H9 (cell line): ENCODE data around the gene SOX1. TPM values are rescaled to one million over a fixed set of nuclear protein-coding genes. Genes with fewer than 3 reads are reported as not detected.

Source experiments
- DNase-seq: peaks from one replicate; pipeline ENCODE4 v3.0.0-alpha.2; 2017
- H2AFZ ChIP-seq: one replicate; pipeline ENCODE4 v1.6.1; 2013; ENCODE audit warnings: mild to moderate bottlenecking, low read length, control low read depth, moderate library complexity
- H2AK5ac ChIP-seq: 2 replicates; pipeline ENCODE4 v1.6.1; 2013; ENCODE audit warnings: low read length, control low read depth, mixed read lengths; ENCODE audit not compliant: insufficient read length
- H2BK120ac ChIP-seq: one replicate; pipeline ENCODE4 v1.6.1; 2013; ENCODE audit warnings: low read depth, mild to moderate bottlenecking, low read length, control low read depth, inconsistent platforms; ENCODE audit not compliant: poor library complexity, severe bottlenecking
- H2BK12ac ChIP-seq: 2 replicates; pipeline ENCODE4 v1.6.1; 2013; ENCODE audit warnings: low read length, control low read depth, mixed read lengths, low read depth; ENCODE audit not compliant: insufficient read length
- H2BK15ac ChIP-seq: 2 replicates; pipeline ENCODE4 v1.6.1; 2013; ENCODE audit warnings: low read depth, low read length, control low read depth
- H2BK20ac ChIP-seq: one replicate; pipeline ENCODE4 v1.6.1; 2013; ENCODE audit warnings: low read depth, mild to moderate bottlenecking, low read length, control low read depth, inconsistent platforms; ENCODE audit not compliant: poor library complexity, severe bottlenecking
- H2BK5ac ChIP-seq: 2 replicates; pipeline ENCODE4 v1.6.1; 2013; ENCODE audit warnings: low read length, control low read depth, mixed read lengths; ENCODE audit not compliant: insufficient read length
- H3K14ac ChIP-seq: 2 replicates; pipeline ENCODE4 v1.6.1; 2013; ENCODE audit warnings: low read length, control low read depth; ENCODE audit not compliant: insufficient read depth
- H3K18ac ChIP-seq: 2 replicates; pipeline ENCODE4 v1.6.1; 2013; ENCODE audit warnings: low read depth, mild to moderate bottlenecking, mixed read lengths, low read length, control low read depth; ENCODE audit not compliant: insufficient read length
- H3K23ac ChIP-seq: 2 replicates; pipeline ENCODE4 v1.6.1; 2013; ENCODE audit warnings: low read length, control low read depth, mixed read lengths, low read depth; ENCODE audit not compliant: insufficient read length
- H3K23me2 ChIP-seq: 2 replicates; pipeline ENCODE4 v1.6.1; 2013; ENCODE audit warnings: low read depth, mild to moderate bottlenecking, mixed read lengths, low read length, control low read depth; ENCODE audit not compliant: insufficient read length, poor library complexity, severe bottlenecking
- H3K27ac ChIP-seq: 2 replicates; pipeline ENCODE4 v1.5.1; 2013; ENCODE audit warnings: low read length, control low read depth, mixed read lengths, low read depth; ENCODE audit not compliant: insufficient read length
- H3K27me3 ChIP-seq: 2 replicates; pipeline ENCODE4 v1.6.1; 2013; ENCODE audit warnings: low read length, control low read depth, inconsistent platforms; ENCODE audit not compliant: insufficient read depth
- H3K4ac ChIP-seq: 2 replicates; pipeline ENCODE4 v1.6.1; 2013; ENCODE audit warnings: low read depth, mild to moderate bottlenecking, control low read depth, inconsistent platforms, low read length, moderate library complexity
- H3K4me1 ChIP-seq: 2 replicates; pipeline ENCODE4 v1.6.1; 2013; ENCODE audit warnings: low read length, control low read depth, inconsistent platforms; ENCODE audit not compliant: insufficient read depth
- H3K4me2 ChIP-seq: 2 replicates; pipeline ENCODE4 v1.6.1; 2013; ENCODE audit warnings: low read length, control low read depth, mixed read lengths; ENCODE audit not compliant: insufficient read length, insufficient read depth
- H3K56ac ChIP-seq: 2 replicates; pipeline ENCODE4 v1.6.1; 2013; ENCODE audit warnings: low read depth, mild to moderate bottlenecking, mixed read lengths, low read length, control low read depth; ENCODE audit not compliant: insufficient read length
- H3K79me1 ChIP-seq: 2 replicates; pipeline ENCODE4 v1.6.1; 2013; ENCODE audit warnings: low read depth, mild to moderate bottlenecking, moderate library complexity, low read length, control low read depth, inconsistent platforms; ENCODE audit not compliant: insufficient read depth, poor library complexity, severe bottlenecking
- H3K79me2 ChIP-seq: 2 replicates; pipeline ENCODE4 v1.6.1; 2013; ENCODE audit warnings: low read length, control low read depth, inconsistent platforms; ENCODE audit not compliant: insufficient read depth
- H3K9ac ChIP-seq: 2 replicates; pipeline ENCODE4 v1.6.1; 2013; ENCODE audit warnings: low read length, control low read depth, mixed read lengths; ENCODE audit not compliant: insufficient read length; ENCODE audit errors: extremely low read depth
- H3K9me3 ChIP-seq: one replicate; pipeline ENCODE4 v1.6.1; 2013; ENCODE audit warnings: low read depth, low read length, inconsistent platforms; ENCODE audit not compliant: control insufficient read depth
- H3T11ph ChIP-seq: one replicate; pipeline ENCODE4 v1.6.1; 2013; ENCODE audit warnings: mild to moderate bottlenecking, low read length, control low read depth, inconsistent platforms
- H4K20me1 ChIP-seq: one replicate; pipeline ENCODE4 v1.6.1; 2013; ENCODE audit not compliant: control insufficient read depth, insufficient read length, insufficient read depth
- H4K5ac ChIP-seq: 2 replicates; pipeline ENCODE4 v1.6.1; 2013; ENCODE audit warnings: low read depth, mild to moderate bottlenecking, mixed read lengths, low read length, control low read depth; ENCODE audit not compliant: insufficient read length
- H4K8ac ChIP-seq: replicated peaks from 2 replicates; pipeline ENCODE4 v1.6.1; 2013; ENCODE audit warnings: low read length, control low read depth, mixed read lengths, low read depth; ENCODE audit not compliant: insufficient read length
- H4K91ac ChIP-seq: 2 replicates; pipeline ENCODE4 v1.6.1; 2013; ENCODE audit warnings: low read depth, mild to moderate bottlenecking, moderate library complexity, mixed read lengths, low read length, control low read depth; ENCODE audit not compliant: insufficient read length
- H3K27ac Mint-ChIP-seq, 3 experiments: 2 replicates in 2 of 3; 3 replicates in 1 of 3; pipeline ENCODE4 v1.8.0; 2020 to 2021; ENCODE audit warnings: mixed read lengths in 3 of 3, mild to moderate bottlenecking in 1 of 3, moderate library complexity in 1 of 3
- H3K27me3 Mint-ChIP-seq: 2 replicates; pipeline ENCODE4 v1.8.0; 2021; ENCODE audit warnings: low read depth, mild to moderate bottlenecking, moderate library complexity, mixed read lengths
- H3K36me3 Mint-ChIP-seq, 3 experiments: 2 replicates in 2 of 3; 3 replicates in 1 of 3; pipeline ENCODE4 v1.8.0; 2020 to 2021; ENCODE audit warnings: low read depth in 3 of 3, mixed read lengths in 3 of 3; ENCODE audit not compliant: insufficient read depth in 1 of 3
- H3K4me1 Mint-ChIP-seq, 2 experiments: 2 replicates each; pipeline ENCODE4 v1.8.0; 2020; ENCODE audit warnings: mixed read lengths in 2 of 2
- H3K4me3 Mint-ChIP-seq, 2 experiments: 2 replicates in 1 of 2; 3 replicates in 1 of 2; pipeline ENCODE4 v1.8.0; 2020 to 2021; ENCODE audit warnings: mild to moderate bottlenecking in 2 of 2, mixed read lengths in 2 of 2, moderate library complexity in 1 of 2
- H3K9me3 Mint-ChIP-seq, 2 experiments: 2 replicates in 1 of 2; 3 replicates in 1 of 2; pipeline ENCODE4 v1.8.0; 2020; ENCODE audit warnings: mild to moderate bottlenecking in 2 of 2, mixed read lengths in 2 of 2, moderate library complexity in 1 of 2
- WGBS: extraction: QIAGEN DNeasy Blood & Tissue Kit; methylation state at CpG from one replicate; pipeline ENCODE4 v1.1.7; 2013; ENCODE audit warnings: missing lambda C conversion rate, low lambda C conversion rate, mixed read lengths; ENCODE audit not compliant: insufficient read length; ENCODE audit errors: extremely low coverage; 5-methylcytosine and 5-hydroxymethylcytosine counted together
- total RNA-seq: library from RNA; stranded (reverse); gene quantifications from 2 replicates; pipeline ENCODE4 v1.2.1, GENCODE V29; 2021
- TF ChIP-seq, protein P1 (sequence below): fragments of 200-600 bp; sonication (generic); conservative IDR thresholded peaks from 3 replicates; pipeline ENCODE4 v1.8.0; 2021; ENCODE audit warnings: antibody characterized with exemption, mild to moderate bottlenecking

The SOX1 gene
- total RNA-seq, 1 experiment from 2014 or later: 0.17 TPM

DNA sequence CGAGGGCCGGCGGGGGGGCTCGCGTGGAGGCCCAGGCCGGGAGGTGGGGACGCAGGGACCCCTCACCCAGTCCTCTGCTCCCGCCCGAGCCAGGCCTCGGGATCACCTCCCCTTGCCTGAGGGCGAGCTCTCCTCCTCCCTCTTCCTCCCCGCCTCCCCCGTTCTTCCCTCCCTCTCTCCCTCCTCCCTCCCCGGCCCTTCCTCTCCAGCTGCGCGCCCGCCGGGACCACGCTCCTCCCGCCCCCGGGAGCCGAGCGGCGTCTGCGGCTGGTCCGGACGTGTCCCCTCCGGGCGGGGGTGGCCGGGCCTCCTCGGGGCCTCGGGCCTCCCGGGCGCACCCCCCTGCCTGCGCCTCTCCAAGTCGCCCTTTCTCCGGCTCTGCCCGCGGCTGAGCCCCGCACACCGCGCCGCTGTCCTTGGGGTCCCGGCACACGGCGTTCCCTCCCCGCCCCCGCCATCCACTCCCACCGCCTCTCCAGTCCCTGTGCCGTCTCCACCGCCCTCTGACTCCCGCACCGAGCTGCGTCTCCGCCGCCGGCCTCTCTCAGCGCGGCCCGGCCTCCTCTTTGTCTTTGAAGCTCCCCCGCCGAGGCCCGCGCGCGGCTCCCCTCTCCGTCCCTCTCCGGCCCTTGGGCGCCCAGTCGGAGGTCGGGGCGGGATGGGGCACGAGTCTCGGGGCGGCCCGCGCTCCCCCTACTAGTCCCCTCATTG lies 5.7 kb downstream of the SOX1 start:
- Mint-ChIP-seq H3K36me3 (no peaks in the 10 kb centered on the region), H3K9me3 (peaks cover 4 to 9% of the 10 kb centered on the region in 2 experiments; a peak in 3 of 5 replicates), H3K27ac (no peak overlapping the region), H3K27me3 (peaks cover 77% of the 10 kb centered on the region), H3K4me3 (peak overlapping the region; percentile 58 to 84), H3K4me1 (peaks cover 31 to 40% of the 10 kb centered on the region in 2 experiments)
- Histone ChIP-seq H3K4me1 (no peaks in the 10 kb centered on the region), H2BK120ac (no peak overlapping the region), H4K91ac (no peak overlapping the region), H2AFZ (no peak overlapping the region), H3T11ph (no peak overlapping the region), H3K56ac (no peak overlapping the region), H3K9ac (no peak overlapping the region), H4K5ac (no peak overlapping the region), H2BK15ac (no peak overlapping the region), H2BK5ac (no peak overlapping the region), H3K4me2 (peak overlapping the region; percentile 76), H3K9me3 (no peaks in the 10 kb centered on the region), H3K27ac (no peak overlapping the region), H2AK5ac (no peak overlapping the region), H2BK12ac (no peak overlapping the region), H4K8ac (no peak overlapping the region), H3K23me2 (peaks cover 10% of the 10 kb centered on the region), H3K18ac (no peak overlapping the region), H4K20me1 (no peaks in the 10 kb centered on the region), H3K79me1 (no peaks in the 10 kb centered on the region), H3K79me2 (no peaks in the 10 kb centered on the region), H3K4ac (no peak overlapping the region), H2BK20ac (no peak overlapping the region), H3K23ac (no peak overlapping the region), H3K27me3 (peaks cover 63% of the 10 kb centered on the region), H3K14ac (no peak overlapping the region)
- peak; percentile 90 for DNase-seq
- TF ChIP-seq, protein P1, sequence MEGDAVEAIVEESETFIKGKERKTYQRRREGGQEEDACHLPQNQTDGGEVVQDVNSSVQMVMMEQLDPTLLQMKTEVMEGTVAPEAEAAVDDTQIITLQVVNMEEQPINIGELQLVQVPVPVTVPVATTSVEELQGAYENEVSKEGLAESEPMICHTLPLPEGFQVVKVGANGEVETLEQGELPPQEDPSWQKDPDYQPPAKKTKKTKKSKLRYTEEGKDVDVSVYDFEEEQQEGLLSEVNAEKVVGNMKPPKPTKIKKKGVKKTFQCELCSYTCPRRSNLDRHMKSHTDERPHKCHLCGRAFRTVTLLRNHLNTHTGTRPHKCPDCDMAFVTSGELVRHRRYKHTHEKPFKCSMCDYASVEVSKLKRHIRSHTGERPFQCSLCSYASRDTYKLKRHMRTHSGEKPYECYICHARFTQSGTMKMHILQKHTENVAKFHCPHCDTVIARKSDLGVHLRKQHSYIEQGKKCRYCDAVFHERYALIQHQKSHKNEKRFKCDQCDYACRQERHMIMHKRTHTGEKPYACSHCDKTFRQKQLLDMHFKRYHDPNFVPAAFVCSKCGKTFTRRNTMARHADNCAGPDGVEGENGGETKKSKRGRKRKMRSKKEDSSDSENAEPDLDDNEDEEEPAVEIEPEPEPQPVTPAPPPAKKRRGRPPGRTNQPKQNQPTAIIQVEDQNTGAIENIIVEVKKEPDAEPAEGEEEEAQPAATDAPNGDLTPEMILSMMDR: no peak
- no CpG with 5 or more reads among the region's 77 CpGs for WGBS
